GM12865 (cell line): ENCODE data around the gene COL12A1.

Experiments used
- DNase-seq: peaks from one replicate; pipeline ENCODE4 v3.0.0; 2010; ENCODE audit warnings: low read depth
- H3K4me3 ChIP-seq: 2 replicates; pipeline ENCODE4 v1.5.1; 2011; ENCODE audit warnings: mild to moderate bottlenecking, low read depth, low read length, control low read depth
- CTCF ChIP-seq: IDR thresholded peaks from 2 replicates; pipeline ENCODE4 v1.5.1; 2011; ENCODE audit warnings: low read length, control low read depth, low read depth, inconsistent platforms; ENCODE audit not compliant: insufficient read depth; ENCODE audit errors: missing control alignments

Gene COL12A1

GRCh38 chr6:75076009-75076408, 129.8 kb downstream of the COL12A1 start:
- H3K4me3 ChIP-seq, result no peak overlapping the region
- no peak for DNase-seq
- no peak for TF ChIP-seq CTCF

GRCh38 chr6:75070244-75070643, 135.6 kb downstream of the COL12A1 start:
- TF ChIP-seq CTCF, result no peak
- H3K4me3 ChIP-seq, result no peak overlapping the region
- no peak for DNase-seq

GRCh38 chr6:75065523-75065922, 140.3 kb downstream of the COL12A1 start:
- no peak overlapping the region for H3K4me3 ChIP-seq
- peak; percentile 8 for DNase-seq
- no peak for TF ChIP-seq CTCF

GRCh38 chr6:75052491-75052890, 153.4 kb downstream of the COL12A1 start:
- no peak for DNase-seq
- TF ChIP-seq CTCF, result no peak
- H3K4me3 ChIP-seq, result no peak overlapping the region

GRCh38 chr6:75049308-75049707, 156.5 kb downstream of the COL12A1 start:
- H3K4me3 ChIP-seq, result no peak overlapping the region
- no peak for TF ChIP-seq CTCF
- DNase-seq, result no peak

GRCh38 chr6:75044846-75045245, 161.0 kb downstream of the COL12A1 start:
- no peak for DNase-seq
- no peak overlapping the region for H3K4me3 ChIP-seq
- TF ChIP-seq CTCF, result no peak

GRCh38 chr6:75041381-75041780, 164.5 kb downstream of the COL12A1 start:
- no peak for TF ChIP-seq CTCF
- H3K4me3 ChIP-seq, result no peak overlapping the region
- DNase-seq, result no peak
